Karpas-422 (cell line): ENCODE results near the gene ELP4. TPM values are rescaled to one million over a fixed set of nuclear protein-coding genes. Genes with fewer than 3 reads are reported as not detected.
"Not testable (repeated sequence)": the region's sequence is repeated elsewhere in the genome, so short reads cannot be mapped to it uniquely, and the experiment has no call there.

Source experiments
- DNase-seq: peaks from one replicate; pipeline ENCODE4 v3.0.0-alpha.2; 2015
- H2AFZ ChIP-seq: fragments of 200-600 bp; sonication (generic); 2 replicates; pipeline ENCODE4 v1.6.1; 2014; ENCODE audit warnings: antibody characterized with exemption, low read length, mixed read lengths
- H3K27ac ChIP-seq: fragments of 200-600 bp; sonication (generic); 2 replicates; pipeline ENCODE4 v1.5.1; 2014; ENCODE audit warnings: mild to moderate bottlenecking, low read length, moderate library complexity
- H3K27me3 ChIP-seq: fragments of 200-600 bp; sonication (generic); 2 replicates; pipeline ENCODE4 v1.6.1; 2014; ENCODE audit warnings: low read length, mixed read lengths
- H3K36me3 ChIP-seq: fragments of 200-600 bp; sonication (generic); 2 replicates; pipeline ENCODE4 v1.6.1; 2014; ENCODE audit warnings: low read length, mixed read lengths; ENCODE audit not compliant: insufficient read depth
- H3K4me1 ChIP-seq: fragments of 200-600 bp; sonication (generic); 2 replicates; pipeline ENCODE4 v1.6.1; 2014; ENCODE audit warnings: mild to moderate bottlenecking, low read length, mixed read lengths
- H3K4me2 ChIP-seq: fragments of 200-600 bp; sonication (generic); 2 replicates; pipeline ENCODE4 v1.6.1; 2014; ENCODE audit warnings: low read length, low read depth, mild to moderate bottlenecking; ENCODE audit not compliant: poor library complexity, severe bottlenecking
- H3K4me3 ChIP-seq: fragments of 200-600 bp; sonication (generic); 2 replicates; pipeline ENCODE4 v1.5.1; 2014; ENCODE audit warnings: mild to moderate bottlenecking, antibody characterized with exemption, low read length, mixed read lengths
- H3K79me2 ChIP-seq: fragments of 200-600 bp; sonication (generic); 2 replicates; pipeline ENCODE4 v1.6.1; 2014; ENCODE audit warnings: mild to moderate bottlenecking, low read length, mixed read lengths
- H3K9ac ChIP-seq: fragments of 200-600 bp; sonication (generic); 2 replicates; pipeline ENCODE4 v1.6.0; 2014; ENCODE audit warnings: low read length
- H3K9me2 ChIP-seq: fragments of 200-600 bp; sonication (generic), shearing (Covaris generic); replicated peaks from 2 replicates; pipeline ENCODE4 v1.6.0; 2014; ENCODE audit warnings: mild to moderate bottlenecking, low read length, moderate library complexity; ENCODE audit not compliant: insufficient read depth
- H3K9me3 ChIP-seq: fragments of 300-700, 200-600 bp; sonication (generic); 2 replicates; pipeline ENCODE4 v1.6.1; 2014; ENCODE audit warnings: low read length, mixed read lengths
- H4K20me1 ChIP-seq: fragments of 200-600 bp; sonication (generic); 2 replicates; pipeline ENCODE4 v1.6.1; 2014; ENCODE audit warnings: mild to moderate bottlenecking, antibody characterized with exemption, low read length, low read depth; ENCODE audit not compliant: insufficient read depth
- total RNA-seq: library from RNA; depleted of rRNA; stranded (reverse); fragments of >200 nt; shearing (Covaris generic); gene quantifications from 2 replicates; pipeline ENCODE4 v1.2.3, GENCODE V29; 2014; ENCODE audit warnings: low replicate concordance

Gene ELP4
- total RNA-seq, 1 experiment from 2014 or later = 87.1 TPM

- Histone ChIP-seq H3K9ac (no peak overlapping the region), H4K20me1 (no peaks in the 10 kb centered on the region), H3K27ac (no peak overlapping the region), H3K9me2 (no peaks in the 10 kb centered on the region), H3K4me3 (no peak overlapping the region), H3K4me1 (no peaks in the 10 kb centered on the region), H3K9me3 (no peaks in the 10 kb centered on the region), H3K27me3 (no peaks in the 10 kb centered on the region), H3K4me2 (no peak overlapping the region), H3K36me3 (no peaks in the 10 kb centered on the region), H2AFZ (no peak overlapping the region), H3K79me2 (no peaks in the 10 kb centered on the region)
- DNase-seq = peak; percentile 4
Measured at GRCh38 chr11:31722754-31723153, 213.2 kb downstream of the ELP4 start.

GRCh38 chr11:31725176-31725575 is 215.6 kb downstream of the ELP4 start:
- H3K9me3 ChIP-seq = no peaks in the 10 kb centered on the region
- no peaks in the 10 kb centered on the region for H3K36me3 ChIP-seq
- H3K27ac ChIP-seq = no peak overlapping the region
- no peaks in the 10 kb centered on the region for H3K4me1 ChIP-seq
- H3K9me2 ChIP-seq = no peaks in the 10 kb centered on the region
- no peaks in the 10 kb centered on the region for H3K79me2 ChIP-seq
- no peaks in the 10 kb centered on the region for H3K27me3 ChIP-seq
- H4K20me1 ChIP-seq = no peaks in the 10 kb centered on the region
- no peak overlapping the region for H2AFZ ChIP-seq
- no peak overlapping the region for H3K9ac ChIP-seq
- peak; percentile 33 for DNase-seq
- no peak overlapping the region for H3K4me3 ChIP-seq
- H3K4me2 ChIP-seq = no peak overlapping the region

GRCh38 chr11:31728432-31728831 is 218.9 kb downstream of the ELP4 start:
- Histone ChIP-seq H3K4me3 (no peak overlapping the region), H3K36me3 (no peaks in the 10 kb centered on the region), H3K9me3 (no peaks in the 10 kb centered on the region), H2AFZ (no peak overlapping the region), H3K4me2 (no peak overlapping the region), H3K27ac (no peak overlapping the region), H3K4me1 (no peaks in the 10 kb centered on the region), H4K20me1 (no peaks in the 10 kb centered on the region), H3K9me2 (no peaks in the 10 kb centered on the region), H3K27me3 (no peaks in the 10 kb centered on the region), H3K9ac (no peak overlapping the region), H3K79me2 (no peaks in the 10 kb centered on the region)
- DNase-seq = peak; percentile 12

GRCh38 chr11:31740131-31740530 is 230.6 kb downstream of the ELP4 start:
- Histone ChIP-seq H3K9ac (no peak overlapping the region), H3K27me3 (no peaks in the 10 kb centered on the region), H2AFZ (no peak overlapping the region), H3K79me2 (no peaks in the 10 kb centered on the region), H3K9me3 (no peaks in the 10 kb centered on the region), H4K20me1 (no peaks in the 10 kb centered on the region), H3K4me1 (no peaks in the 10 kb centered on the region), H3K36me3 (no peaks in the 10 kb centered on the region), H3K27ac (no peak overlapping the region), H3K4me3 (no peak overlapping the region), H3K9me2 (no peaks in the 10 kb centered on the region), H3K4me2 (no peak overlapping the region)
- DNase-seq = no peak

- not testable (repeated sequence) for DNase-seq, H3K9me2 ChIP-seq, H3K36me3 ChIP-seq, H3K79me2 ChIP-seq, H3K27me3 ChIP-seq, H3K9me3 ChIP-seq, H3K27ac ChIP-seq, H3K9ac ChIP-seq, H3K4me1 ChIP-seq, H3K4me2 ChIP-seq, H3K4me3 ChIP-seq, H2AFZ ChIP-seq, H4K20me1 ChIP-seq
Measured at GRCh38 chr11:31740731-31741368, 231.3 kb downstream of the ELP4 start.

- H3K9me3 ChIP-seq = no peaks in the 10 kb centered on the region
- no peak overlapping the region for H3K9ac ChIP-seq
- no peaks in the 10 kb centered on the region for H3K36me3 ChIP-seq
- no peaks in the 10 kb centered on the region for H4K20me1 ChIP-seq
- H2AFZ ChIP-seq = no peak overlapping the region
- H3K4me1 ChIP-seq = peaks cover 12% of the 10 kb centered on the region
- H3K4me2 ChIP-seq = no peak overlapping the region
- H3K27me3 ChIP-seq = no peaks in the 10 kb centered on the region
- H3K79me2 ChIP-seq = no peaks in the 10 kb centered on the region
- no peak for DNase-seq
- H3K9me2 ChIP-seq = no peaks in the 10 kb centered on the region
- H3K4me3 ChIP-seq = no peak overlapping the region
- H3K27ac ChIP-seq = no peak overlapping the region
Measured at GRCh38 chr11:31747581-31747980, 238.0 kb downstream of the ELP4 start.

GRCh38 chr11:31757260-31757835 is 247.8 kb downstream of the ELP4 start:
- no peak overlapping the region for H3K27ac ChIP-seq
- no peaks in the 10 kb centered on the region for H3K9me3 ChIP-seq
- H3K9me2 ChIP-seq = no peaks in the 10 kb centered on the region
- no peak overlapping the region for H2AFZ ChIP-seq
- H3K27me3 ChIP-seq = no peaks in the 10 kb centered on the region
- H3K4me3 ChIP-seq = no peak overlapping the region
- H3K4me1 ChIP-seq = no peaks in the 10 kb centered on the region
- no peaks in the 10 kb centered on the region for H3K79me2 ChIP-seq
- H3K4me2 ChIP-seq = no peak overlapping the region
- no peak overlapping the region for H3K9ac ChIP-seq
- no peak for DNase-seq
- H3K36me3 ChIP-seq = no peaks in the 10 kb centered on the region
- H4K20me1 ChIP-seq = no peaks in the 10 kb centered on the region

GRCh38 chr11:31761636-31762035 is 252.1 kb downstream of the ELP4 start:
- no peak overlapping the region for H3K27ac ChIP-seq
- H3K36me3 ChIP-seq = no peaks in the 10 kb centered on the region
- no peaks in the 10 kb centered on the region for H3K9me2 ChIP-seq

More at GRCh38 chr11:31761636-31762035, 252.1 kb downstream of the ELP4 start:
- H3K4me1 ChIP-seq = no peaks in the 10 kb centered on the region
- no peak overlapping the region for H3K4me2 ChIP-seq
- no peaks in the 10 kb centered on the region for H4K20me1 ChIP-seq
- no peak overlapping the region for H3K9ac ChIP-seq
- H3K4me3 ChIP-seq = no peak overlapping the region
- H3K9me3 ChIP-seq = no peaks in the 10 kb centered on the region
- DNase-seq = no peak
- no peaks in the 10 kb centered on the region for H3K27me3 ChIP-seq
- H3K79me2 ChIP-seq = no peaks in the 10 kb centered on the region
- no peak overlapping the region for H2AFZ ChIP-seq
